KOPT-K1 (cell line): ENCODE measurements around the gene SUB1.
"Not testable (repeated sequence)": the region's sequence is repeated elsewhere in the genome, so short reads cannot be mapped to it uniquely, and the experiment has no call there.

Experiments used
- H3K27ac ChIP-seq: fragments of 200-600 bp; sonication (generic); 2 replicates; pipeline ENCODE4 v1.5.1; 2016; ENCODE audit warnings: antibody characterized with exemption, mild to moderate bottlenecking, low read depth, low read length; ENCODE audit not compliant: poor library complexity, severe bottlenecking
- H3K36me3 ChIP-seq: fragments of 200-600 bp; sonication (generic); 2 replicates; pipeline ENCODE4 v1.5.1; 2017; ENCODE audit warnings: antibody characterized with exemption, mild to moderate bottlenecking, low read length, moderate library complexity; ENCODE audit not compliant: insufficient read depth
- H3K9me3 ChIP-seq: fragments of 200-600 bp; sonication (generic); 2 replicates; pipeline ENCODE4 v1.5.1; 2017; ENCODE audit warnings: antibody characterized with exemption, low read length, mild to moderate bottlenecking; ENCODE audit not compliant: insufficient read depth, poor library complexity, severe bottlenecking

Gene SUB1

GRCh38 chr5:32604800-32605765, 19.7 kb downstream of the SUB1 start:
- Histone ChIP-seq H3K9me3 (no peaks in the 10 kb centered on the region), H3K36me3 (peaks cover 89% of the 10 kb centered on the region), H3K27ac (no peak overlapping the region)

- Histone ChIP-seq H3K36me3 (peaks cover 87% of the 10 kb centered on the region), H3K27ac (no peak overlapping the region)
Observed at GRCh38 chr5:32605766-32606152, 20.4 kb downstream of the SUB1 start.

GRCh38 chr5:32612134-32612888, 27.0 kb downstream of the SUB1 start:
- Histone ChIP-seq H3K36me3 (peaks cover 35% of the 10 kb centered on the region), H3K9me3 (no peaks in the 10 kb centered on the region), H3K27ac (no peak overlapping the region)

More at GRCh38 chr5:32605766-32606152, 20.4 kb downstream of the SUB1 start:
- H3K9me3 ChIP-seq = no peaks in the 10 kb centered on the region

- Histone ChIP-seq H3K9me3 (no peaks in the 10 kb centered on the region), H3K36me3 (peaks cover 26% of the 10 kb centered on the region), H3K27ac (no peak overlapping the region)
Observed at GRCh38 chr5:32613050-32613672, 27.8 kb downstream of the SUB1 start.

GRCh38 chr5:32615236-32615635, 29.9 kb downstream of the SUB1 start:
- H3K36me3 ChIP-seq = peaks cover 12% of the 10 kb centered on the region; the same call in 1 of the 2 replicates
- no peak overlapping the region for H3K27ac ChIP-seq
- H3K9me3 ChIP-seq = no peaks in the 10 kb centered on the region

GRCh38 chr5:32618962-32619361, 33.6 kb downstream of the SUB1 start:
- Histone ChIP-seq H3K9me3 (no peaks in the 10 kb centered on the region), H3K36me3 (0 out of 2 replicates have a peak, but pooled peaks cover 6% of the 10 kb centered on the region), H3K27ac (no peak overlapping the region)

- no peaks in the 10 kb centered on the region for H3K9me3 ChIP-seq
- H3K27ac ChIP-seq = no peak overlapping the region
- H3K36me3 ChIP-seq = no peaks in the 10 kb centered on the region
Observed at GRCh38 chr5:32621256-32621655, 35.9 kb downstream of the SUB1 start.

- H3K27ac ChIP-seq = no peak overlapping the region
- no peaks in the 10 kb centered on the region for H3K9me3 ChIP-seq
- H3K36me3 ChIP-seq = no peaks in the 10 kb centered on the region
Observed at GRCh38 chr5:32625106-32625505, 39.7 kb downstream of the SUB1 start.

- H3K27ac ChIP-seq = no peak overlapping the region
- no peaks in the 10 kb centered on the region for H3K9me3 ChIP-seq
- no peaks in the 10 kb centered on the region for H3K36me3 ChIP-seq
Observed at GRCh38 chr5:32625547-32625946, 40.2 kb downstream of the SUB1 start.

- H3K9me3 ChIP-seq = no peaks in the 10 kb centered on the region
- H3K27ac ChIP-seq = no peak overlapping the region
- H3K36me3 ChIP-seq = no peaks in the 10 kb centered on the region
Observed at GRCh38 chr5:32627219-32627870, 42.0 kb downstream of the SUB1 start.

- Histone ChIP-seq H3K27ac (no peak overlapping the region), H3K36me3 (no peaks in the 10 kb centered on the region), H3K9me3 (no peaks in the 10 kb centered on the region)
Observed at GRCh38 chr5:32628049-32628844, 42.9 kb downstream of the SUB1 start.

- Histone ChIP-seq H3K36me3 (no peaks in the 10 kb centered on the region), H3K9me3 (no peaks in the 10 kb centered on the region), H3K27ac (no peak overlapping the region)
Observed at GRCh38 chr5:32630867-32631491, 45.6 kb downstream of the SUB1 start.

GRCh38 chr5:32633017-32633416, 47.7 kb downstream of the SUB1 start:
- H3K36me3 ChIP-seq, H3K27ac ChIP-seq, H3K9me3 ChIP-seq: not testable (repeated sequence)

- no peaks in the 10 kb centered on the region for H3K9me3 ChIP-seq
- no peak overlapping the region for H3K27ac ChIP-seq
- H3K36me3 ChIP-seq = no peaks in the 10 kb centered on the region
Observed at GRCh38 chr5:32638309-32638708, 53.0 kb downstream of the SUB1 start.
